GM21529 (cell line): ENCODE data around the gene CAPN3.
A peak's percentile ranks its signal among the peaks of the same experiment; 100 is the strongest.

Experiments
- ATAC-seq: cut with Tn5 transposase; IDR thresholded peaks from one replicate; pipeline ENCODE4 v1.9.1; 2021; ENCODE audit not compliant: unreplicated experiment

Gene CAPN3

DNA sequence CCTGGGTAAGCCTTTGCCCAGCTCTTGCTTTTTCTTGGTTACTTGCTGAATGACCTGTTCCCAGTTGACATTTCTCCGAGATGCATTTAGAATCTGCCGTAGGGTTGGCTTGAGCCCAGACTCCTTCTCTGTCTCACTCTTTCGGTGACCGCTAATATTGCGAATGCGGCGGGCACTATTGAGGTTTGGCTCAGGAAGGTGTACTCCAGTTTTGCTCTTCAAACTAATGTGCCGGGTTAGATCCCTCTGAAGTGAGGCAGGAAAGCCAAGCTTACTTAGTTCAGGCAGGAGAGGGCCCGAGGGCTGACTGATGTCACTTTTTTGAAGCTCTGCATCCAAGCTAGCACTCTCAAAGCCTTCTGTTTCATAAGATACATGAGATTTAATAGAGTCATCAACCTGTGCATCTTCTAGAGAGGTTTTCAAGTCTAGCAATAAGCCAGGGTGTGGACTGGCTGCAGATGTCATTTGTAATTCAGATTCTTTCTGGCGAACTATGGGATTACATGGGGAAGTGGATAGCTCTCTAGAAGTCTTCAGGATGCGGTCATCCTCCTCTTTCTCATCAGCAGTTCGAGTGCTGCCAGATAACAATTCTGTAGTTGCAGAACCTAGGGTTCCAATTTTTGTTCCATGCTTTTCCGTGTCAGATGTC, 90.6 kb downstream of the CAPN3 start:
- no peak for ATAC-seq

GRCh38 chr15:42450425-42450790, 91.1 kb downstream of the CAPN3 start:
- no peak for ATAC-seq

GRCh38 chr15:42453826-42454225, 94.5 kb downstream of the CAPN3 start:
- no peak for ATAC-seq

GRCh38 chr15:42456531-42456930, 97.2 kb downstream of the CAPN3 start:
- no peak for ATAC-seq

- no peak for ATAC-seq
These were observed 97.7 kb downstream of the CAPN3 start for GRCh38 chr15:42456971-42457370.

- peak; percentile 92 for ATAC-seq
These were observed 98.4 kb downstream of the CAPN3 start for GRCh38 chr15:42457445-42458442.

- ATAC-seq: no peak
These were observed 102.0 kb downstream of the CAPN3 start for GRCh38 chr15:42461261-42461660.
